ENCODE data around the gene SYNRG.

GRCh38 chr17:37516127-37516571, 93.1 kb downstream of the SYNRG start:
- TF ChIP-seq RAD21 (IDR thresholded peaks at IDR 0.05; ENCODE audit: low read depth) (no peak), TAF1 (IDR thresholded peaks at IDR 0.05; ENCODE audit: low read depth) (no peak), YY1 (IDR thresholded peaks at IDR 0.05; ENCODE audit: low read depth) (no peak), REST (IDR thresholded peaks at IDR 0.05; ENCODE audit: low read depth) (no peak), TCF12 (IDR thresholded peaks at IDR 0.05; ENCODE audit: low read depth) (no peak), EP300 (IDR thresholded peaks at IDR 0.05; ENCODE audit: borderline replicate concordance) (no peak), TEAD4 (IDR thresholded peaks at IDR 0.05) (no peak), MAX (IDR thresholded peaks at IDR 0.05) (no peak), USF1 (IDR thresholded peaks at IDR 0.05) (no peak), FOXM1 (IDR thresholded peaks at IDR 0.05; ENCODE audit: borderline replicate concordance, low read depth) (no peak), EGR1 (IDR thresholded peaks at IDR 0.05) (no peak), CEBPB (IDR thresholded peaks at IDR 0.05) (no peak), NFIC (IDR thresholded peaks at IDR 0.05) (no peak), ZBTB7A (IDR thresholded peaks at IDR 0.05; ENCODE audit: low read depth) (no peak)
